CD4-positive, alpha-beta T cell treated with Interleukin-17A for 1 hour (primary cell): ENCODE measurements around the gene ZNF431.
"Not testable (repeated sequence)": the region's sequence is repeated elsewhere in the genome, so short reads cannot be mapped to it uniquely, and the experiment has no call there.

Source experiments
- DNase-seq: peaks from one replicate; pipeline ENCODE4 v3.0.0-alpha.2; 2020

The ZNF431 gene

GRCh38 chr19:21148681-21149080, 6.8 kb downstream of the ZNF431 start:
- DNase-seq: no peak

- DNase-seq: no peak
Measured at GRCh38 chr19:21149877-21150276, 8.0 kb downstream of the ZNF431 start.

- DNase-seq: no peak
Measured at GRCh38 chr19:21151460-21151859, 9.6 kb downstream of the ZNF431 start.

- DNase-seq: no peak
Measured at GRCh38 chr19:21158523-21159135, 16.8 kb downstream of the ZNF431 start.

- no peak for DNase-seq
Measured at GRCh38 chr19:21164541-21164940, 22.7 kb downstream of the ZNF431 start.

GRCh38 chr19:21166436-21166835, 24.6 kb downstream of the ZNF431 start:
- no peak for DNase-seq

- DNase-seq: no peak
Measured at GRCh38 chr19:21197590-21198295, 55.9 kb downstream of the ZNF431 start.

- DNase-seq: peak; percentile 62
Measured at GRCh38 chr19:21202865-21203494, 61.1 kb downstream of the ZNF431 start.

GRCh38 chr19:21210037-21210621, 68.3 kb downstream of the ZNF431 start:
- no peak for DNase-seq

GRCh38 chr19:21221693-21222092, 79.9 kb downstream of the ZNF431 start:
- DNase-seq: no peak

- DNase-seq: not testable (repeated sequence)
Measured at GRCh38 chr19:21229938-21230337, 88.1 kb downstream of the ZNF431 start.

GRCh38 chr19:21233691-21234090, 91.9 kb downstream of the ZNF431 start:
- DNase-seq: no peak

- DNase-seq: not testable (repeated sequence)
Measured at GRCh38 chr19:21236751-21237150, 94.9 kb downstream of the ZNF431 start.

GRCh38 chr19:21238670-21239069, 96.8 kb downstream of the ZNF431 start:
- DNase-seq: no peak
